HG03575 (cell line): Measurements from ENCODE around the gene NFATC1.

Source experiments
- ATAC-seq: cut with Tn5 transposase; IDR thresholded peaks from one replicate; pipeline ENCODE4 v1.9.1; 2021; ENCODE audit not compliant: unreplicated experiment, insufficient number of reproducible peaks, low FRiP score; ENCODE audit errors: extremely low read depth

Gene NFATC1

GRCh38 chr18:79569720-79570119 lies 174.0 kb downstream of the NFATC1 start:
- ATAC-seq, result no peak

GRCh38 chr18:79570266-79571201 lies 174.8 kb downstream of the NFATC1 start:
- ATAC-seq, result no peak

- ATAC-seq, result no peak
Measured at GRCh38 chr18:79571211-79572092, 175.7 kb downstream of the NFATC1 start.

GRCh38 chr18:79572093-79572780 lies 176.5 kb downstream of the NFATC1 start:
- no peak for ATAC-seq

- ATAC-seq, result no peak
Measured at GRCh38 chr18:79572848-79573451, 177.2 kb downstream of the NFATC1 start.

- ATAC-seq, result no peak
Measured at GRCh38 chr18:79573921-79574491, 178.3 kb downstream of the NFATC1 start.

- no peak for ATAC-seq
Measured at GRCh38 chr18:79574938-79575525, 179.3 kb downstream of the NFATC1 start.

GRCh38 chr18:79575891-79576685 lies 180.4 kb downstream of the NFATC1 start:
- no peak for ATAC-seq

- no peak for ATAC-seq
Measured at GRCh38 chr18:79576686-79577351, 181.1 kb downstream of the NFATC1 start.

- no peak for ATAC-seq
Measured at GRCh38 chr18:79577451-79578395, 182.0 kb downstream of the NFATC1 start.

GRCh38 chr18:79578396-79579260 lies 182.9 kb downstream of the NFATC1 start:
- no peak for ATAC-seq
